Keratinocyte (primary cell): ENCODE measurements around the gene CST6.

Experiments
- EZH2 ChIP-seq: IDR thresholded peaks from one replicate; pipeline ENCODE4 v1.6.1; 2012; ENCODE audit warnings: inconsistent platforms, mild to moderate bottlenecking, low read length, moderate library complexity
- TF ChIP-seq, protein P1 (sequence below), 3 experiments: IDR thresholded peaks in 1 of 3; conservative IDR thresholded peaks in 1 of 3; optimal IDR thresholded peaks in 1 of 3; 2 replicates in 2 of 3; 3 replicates in 1 of 3; pipeline versions ENCODE3 to v1.5.1; 2011; ENCODE audit warnings: low read length in 3 of 3, mild to moderate bottlenecking in 3 of 3, moderate library complexity in 2 of 3, control low read depth in 1 of 3, inconsistent platforms in 1 of 3; ENCODE audit not compliant: insufficient read depth in 2 of 3; ENCODE audit errors: extremely low read depth in 1 of 3

DNA sequence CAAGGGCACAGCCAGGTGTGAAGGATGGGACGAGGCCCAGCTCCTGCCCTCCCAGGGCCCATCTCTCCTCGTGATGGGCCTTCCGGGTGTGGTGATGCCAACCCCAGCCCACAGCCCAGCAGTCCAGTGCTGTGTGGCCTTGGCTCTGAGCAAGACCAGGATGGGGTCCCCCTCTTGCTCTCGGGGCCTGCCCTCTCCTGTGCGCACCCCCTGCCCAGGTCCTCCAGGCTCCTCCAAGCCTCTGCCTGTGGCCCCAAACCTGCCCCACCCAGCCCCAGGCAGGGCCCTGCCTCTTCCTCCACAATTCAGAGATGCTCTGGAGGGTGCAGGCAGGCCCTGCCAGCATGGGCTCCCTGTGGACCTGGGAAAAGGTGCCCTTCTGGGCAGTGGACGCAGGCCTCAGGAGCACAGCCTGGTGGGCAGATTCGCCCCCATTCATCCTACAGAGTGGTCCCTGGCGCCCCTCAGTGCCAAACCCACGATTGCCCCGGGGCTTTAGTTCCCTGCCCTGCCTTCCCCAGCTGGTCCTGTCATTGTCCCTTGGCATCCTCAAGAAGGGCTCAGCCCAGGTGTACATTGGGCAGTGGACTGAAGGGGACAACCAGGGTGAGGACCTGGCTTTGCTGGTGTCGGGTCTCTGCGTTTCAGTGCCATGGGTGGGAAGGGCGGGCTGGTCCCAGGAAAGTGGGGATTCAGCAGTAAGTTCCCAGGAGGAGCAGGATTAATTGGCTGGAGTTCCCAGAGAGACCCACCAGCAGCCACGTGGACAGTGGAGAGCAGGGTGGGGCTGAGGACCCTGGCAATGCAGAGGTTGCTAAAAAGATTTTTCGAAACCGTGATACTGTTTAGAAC lies 29.6 kb upstream of the CST6 start:
- TF ChIP-seq, protein P1, sequence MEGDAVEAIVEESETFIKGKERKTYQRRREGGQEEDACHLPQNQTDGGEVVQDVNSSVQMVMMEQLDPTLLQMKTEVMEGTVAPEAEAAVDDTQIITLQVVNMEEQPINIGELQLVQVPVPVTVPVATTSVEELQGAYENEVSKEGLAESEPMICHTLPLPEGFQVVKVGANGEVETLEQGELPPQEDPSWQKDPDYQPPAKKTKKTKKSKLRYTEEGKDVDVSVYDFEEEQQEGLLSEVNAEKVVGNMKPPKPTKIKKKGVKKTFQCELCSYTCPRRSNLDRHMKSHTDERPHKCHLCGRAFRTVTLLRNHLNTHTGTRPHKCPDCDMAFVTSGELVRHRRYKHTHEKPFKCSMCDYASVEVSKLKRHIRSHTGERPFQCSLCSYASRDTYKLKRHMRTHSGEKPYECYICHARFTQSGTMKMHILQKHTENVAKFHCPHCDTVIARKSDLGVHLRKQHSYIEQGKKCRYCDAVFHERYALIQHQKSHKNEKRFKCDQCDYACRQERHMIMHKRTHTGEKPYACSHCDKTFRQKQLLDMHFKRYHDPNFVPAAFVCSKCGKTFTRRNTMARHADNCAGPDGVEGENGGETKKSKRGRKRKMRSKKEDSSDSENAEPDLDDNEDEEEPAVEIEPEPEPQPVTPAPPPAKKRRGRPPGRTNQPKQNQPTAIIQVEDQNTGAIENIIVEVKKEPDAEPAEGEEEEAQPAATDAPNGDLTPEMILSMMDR (optimal IDR thresholded peaks at IDR 0.05 in 1 of 3, IDR thresholded peaks at IDR 0.05 in 1 of 3, conservative IDR thresholded peaks at IDR 0.05 in 1 of 3; ENCODE audit: extremely low read depth in 1 of 3, insufficient read depth in 2 of 3, low read length in 3 of 3): no peak
- TF ChIP-seq EZH2: no peak
